SK-N-SH (cell line): ENCODE data around the gene PIEZO2. TPM values are rescaled to one million over a fixed set of nuclear protein-coding genes. Genes with fewer than 3 reads are reported as not detected.

Experiments
- CTCF ChIA-PET: fragments of 300-600, 350-600 bp; formaldehyde crosslinking; extraction: SDS; loops from one replicate; lab custom pipeline; 2021; lab: Yijun Ruan, JAX
- POLR2A ChIA-PET: fragments of 350-600 bp; sonication (Branson Sonifier 250); formaldehyde crosslinking; extraction: SDS; loops from one replicate; lab custom pipeline; 2020; ENCODE audit warnings: antibody characterized with exemption, inconsistent platforms; lab: Yijun Ruan, JAX
- DNase-seq: peaks from one replicate; pipeline ENCODE4 v3.0.0; 2012
- H2AFZ ChIP-seq: fragments of 200-600 bp; sonication (generic); 2 replicates; pipeline ENCODE4 v1.8.1; 2016; ENCODE audit warnings: antibody characterized with exemption, mild to moderate bottlenecking, low read depth
- H3F3A ChIP-seq: fragments of 200-600 bp; sonication (generic); replicated peaks from 2 replicates; pipeline ENCODE3; 2016; ENCODE audit warnings: antibody characterized with exemption, mild to moderate bottlenecking; ENCODE audit not compliant: insufficient read depth
- H3K27ac ChIP-seq, 2 experiments: fragments of 200-500 bp in 1 of 2; fragments of 200-600 bp in 1 of 2; sonication (Bioruptor generic) in 1 of 2; sonication (generic), shearing (Covaris generic) in 1 of 2; 2 replicates each; pipeline versions ENCODE4 v1.5.1 to v1.6.1; 2014 to 2016; ENCODE audit warnings: low read depth in 2 of 2, inconsistent platforms in 1 of 2, low read length in 1 of 2, mild to moderate bottlenecking in 1 of 2, mixed read lengths in 1 of 2
- H3K27me3 ChIP-seq: fragments of 200-600 bp; sonication (generic), shearing (Covaris generic); 2 replicates; pipeline ENCODE4 v1.6.1; 2016; ENCODE audit warnings: mixed run types; ENCODE audit not compliant: insufficient read depth
- H3K36me3 ChIP-seq, 2 experiments: fragments of 200-500 bp in 1 of 2; fragments of 200-600 bp in 1 of 2; sonication (Bioruptor generic) in 1 of 2; sonication (generic) in 1 of 2; replicated peaks in 1 of 2; 2 replicates each; pipeline versions ENCODE3 to v1.5.1; 2014 to 2016; ENCODE audit warnings: low read length in 1 of 2, mild to moderate bottlenecking in 1 of 2; ENCODE audit not compliant: insufficient read depth in 2 of 2, control insufficient read depth in 1 of 2
- H3K4me1 ChIP-seq, 2 experiments: fragments of 200-500 bp in 1 of 2; fragments of 200-600 bp in 1 of 2; sonication (Bioruptor generic) in 1 of 2; sonication (generic), shearing (Covaris generic) in 1 of 2; 2 replicates each; pipeline versions ENCODE4 v1.5.1 to v1.6.1; 2014 to 2016; ENCODE audit warnings: low read depth in 1 of 2, low read length in 1 of 2, mixed run types in 1 of 2; ENCODE audit not compliant: insufficient read depth in 2 of 2, control insufficient read depth in 1 of 2
- H3K4me2 ChIP-seq: fragments of 200-600 bp; sonication (generic), shearing (Covaris generic); 2 replicates; pipeline ENCODE4 v1.6.1; 2017; ENCODE audit warnings: mixed run types
- H3K4me3 ChIP-seq, 2 experiments: fragments of 200-500 bp in 1 of 2; fragments of 200-600 bp in 1 of 2; sonication (Bioruptor generic) in 1 of 2; sonication (generic), shearing (Covaris generic) in 1 of 2; 2 replicates each; pipeline versions ENCODE4 v1.5.1 to v1.8.1; 2014 to 2016; ENCODE audit warnings: low read depth in 2 of 2, inconsistent platforms in 1 of 2, low read length in 1 of 2, mild to moderate bottlenecking in 1 of 2, mixed read lengths in 1 of 2, moderate library complexity in 1 of 2
- H3K79me2 ChIP-seq: fragments of 200-600 bp; sonication (generic); 2 replicates; pipeline ENCODE4 v1.8.1; 2017; ENCODE audit warnings: mild to moderate bottlenecking; ENCODE audit not compliant: insufficient read depth
- H3K9ac ChIP-seq: fragments of 200-600 bp; sonication (generic); 2 replicates; pipeline ENCODE4 v1.6.1; 2017; ENCODE audit warnings: mixed run types
- H3K9me2 ChIP-seq: fragments of 200-600 bp; sonication (generic); 2 replicates; pipeline ENCODE4 v1.6.1; 2017; ENCODE audit warnings: mixed run types
- H3K9me3 ChIP-seq: fragments of 200-600 bp; sonication (generic); 2 replicates; pipeline ENCODE4 v1.6.1; 2017; ENCODE audit warnings: mixed run types, mild to moderate bottlenecking, moderate library complexity
- H4K20me1 ChIP-seq: fragments of 200-600 bp; sonication (generic); 2 replicates; pipeline ENCODE4 v1.6.1; 2017; ENCODE audit warnings: mild to moderate bottlenecking, mixed run types; ENCODE audit not compliant: insufficient read depth
- CHD2 ChIP-seq: fragments of 150-350 bp; IDR thresholded peaks from 2 replicates; pipeline ENCODE4 v1.6.1; 2018; ENCODE audit warnings: low read length; ENCODE audit not compliant: partially characterized antibody
- ELF1 ChIP-seq: IDR thresholded peaks from 2 replicates; pipeline ENCODE4 v1.4.0; 2012
- EP300 ChIP-seq, 2 experiments: IDR thresholded peaks; 2 replicates each; pipeline versions ENCODE4 v1.4.0 to v1.6.1; 2012; ENCODE audit warnings: borderline replicate concordance in 1 of 2, low read depth in 1 of 2, low read length in 1 of 2
- FOXJ3 ChIP-seq: sonication (generic); formaldehyde crosslinking; IDR thresholded peaks from 2 replicates; pipeline ENCODE4 v1.5.1; 2020; ENCODE audit warnings: mild to moderate bottlenecking, missing genetic modification reagents
- GABPA ChIP-seq: IDR thresholded peaks from 2 replicates; pipeline ENCODE4 v1.4.0; 2012; ENCODE audit warnings: low read depth, mild to moderate bottlenecking
- JUND ChIP-seq: IDR thresholded peaks from 2 replicates; pipeline ENCODE4 v1.4.0; 2012
- MEF2A ChIP-seq: IDR thresholded peaks from 2 replicates; pipeline ENCODE4 v1.4.0; 2012; ENCODE audit warnings: low read depth, borderline replicate concordance
- NFIC ChIP-seq: IDR thresholded peaks from 2 replicates; pipeline ENCODE4 v1.4.0; 2012; ENCODE audit warnings: borderline replicate concordance
- NRF1 ChIP-seq: IDR thresholded peaks from 2 replicates; pipeline ENCODE4 v1.6.1; 2012; ENCODE audit warnings: low read depth, mild to moderate bottlenecking, low read length
- POLR2AphosphoS5 ChIP-seq: IDR thresholded peaks from 2 replicates; pipeline ENCODE4 v1.6.1; 2012; ENCODE audit warnings: low read depth, low read length
- RAD21 ChIP-seq: IDR thresholded peaks from 2 replicates; pipeline ENCODE4 v1.6.1; 2012; ENCODE audit warnings: mild to moderate bottlenecking, low read length
- SMC3 ChIP-seq: IDR thresholded peaks from 2 replicates; pipeline ENCODE4 v1.6.1; 2012; ENCODE audit warnings: low read depth, low read length, improper control_type of control experiment
- TAF1 ChIP-seq: IDR thresholded peaks from 2 replicates; pipeline ENCODE4 v1.6.1; 2012; ENCODE audit warnings: low read depth, mild to moderate bottlenecking, low read length, moderate library complexity, borderline replicate concordance
- TCF12 ChIP-seq: IDR thresholded peaks from 2 replicates; pipeline ENCODE4 v1.4.0; 2012
- WGBS: methylation state at CpG from one replicate; pipeline ENCODE4 v1.1.6; 2017; ENCODE audit warnings: low lambda C conversion rate; 5-methylcytosine and 5-hydroxymethylcytosine counted together
- polyA plus RNA-seq, 3 experiments: library from polyadenylated mRNA; depleted of rRNA; stranded (reverse); fragments of >200 nt; gene quantifications; 2 replicates each; pipeline ENCODE4 v1.2.3, GENCODE V29; 2012
- TF ChIP-seq, protein P1 (sequence below): IDR thresholded peaks from 2 replicates; pipeline ENCODE4 v1.4.0; 2012; ENCODE audit warnings: low read depth, borderline replicate concordance
- TF ChIP-seq, protein P2 (sequence below): fragments of 150-350 bp; IDR thresholded peaks from 2 replicates; pipeline ENCODE4 v1.6.1; 2017; ENCODE audit warnings: antibody characterized with exemption, low read length, low read depth, borderline replicate concordance

Gene PIEZO2
- polyA plus RNA-seq, 1 of the 3 experiments (the other 2 are of a cell fraction) = not detected

DNA sequence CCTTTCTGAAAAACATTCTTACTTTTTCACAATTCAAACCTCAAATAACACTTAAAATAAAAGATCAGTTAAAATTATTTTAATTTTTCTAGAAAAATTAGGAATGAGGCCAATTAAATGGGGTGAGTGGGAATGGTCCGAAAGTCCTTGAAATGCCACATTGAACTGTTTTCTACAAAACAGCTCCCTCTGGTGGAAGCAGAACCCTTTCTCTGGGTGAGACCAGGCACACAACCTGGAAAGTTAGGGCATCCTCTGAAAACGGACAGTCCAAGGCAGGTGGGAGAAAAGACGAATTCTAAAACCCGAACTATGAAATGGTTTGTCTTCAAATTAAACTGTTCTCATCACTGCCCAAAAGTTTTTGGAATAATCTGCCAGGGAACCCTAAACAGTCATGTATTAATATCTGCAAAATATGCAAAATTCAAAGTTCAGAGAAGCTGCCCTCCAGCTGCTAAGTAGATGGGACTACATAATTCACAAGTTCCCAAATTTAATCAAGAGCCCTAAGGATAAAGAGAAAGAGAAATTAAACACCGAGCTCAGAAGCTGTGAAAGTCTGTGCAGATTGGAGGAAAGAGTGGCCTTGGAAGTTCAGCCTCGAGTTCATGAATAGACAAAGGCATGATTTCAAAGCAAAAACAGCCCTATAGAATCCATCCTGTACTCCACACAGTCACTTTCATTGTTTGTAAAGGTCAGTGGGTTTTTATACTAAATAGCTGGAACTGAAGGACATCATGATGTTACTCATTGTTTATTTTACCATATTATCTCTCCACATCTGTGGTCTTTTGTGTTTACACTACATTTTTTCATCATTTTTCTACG is 108.3 kb downstream of the PIEZO2 start (continued):
- TF ChIP-seq, protein P1, sequence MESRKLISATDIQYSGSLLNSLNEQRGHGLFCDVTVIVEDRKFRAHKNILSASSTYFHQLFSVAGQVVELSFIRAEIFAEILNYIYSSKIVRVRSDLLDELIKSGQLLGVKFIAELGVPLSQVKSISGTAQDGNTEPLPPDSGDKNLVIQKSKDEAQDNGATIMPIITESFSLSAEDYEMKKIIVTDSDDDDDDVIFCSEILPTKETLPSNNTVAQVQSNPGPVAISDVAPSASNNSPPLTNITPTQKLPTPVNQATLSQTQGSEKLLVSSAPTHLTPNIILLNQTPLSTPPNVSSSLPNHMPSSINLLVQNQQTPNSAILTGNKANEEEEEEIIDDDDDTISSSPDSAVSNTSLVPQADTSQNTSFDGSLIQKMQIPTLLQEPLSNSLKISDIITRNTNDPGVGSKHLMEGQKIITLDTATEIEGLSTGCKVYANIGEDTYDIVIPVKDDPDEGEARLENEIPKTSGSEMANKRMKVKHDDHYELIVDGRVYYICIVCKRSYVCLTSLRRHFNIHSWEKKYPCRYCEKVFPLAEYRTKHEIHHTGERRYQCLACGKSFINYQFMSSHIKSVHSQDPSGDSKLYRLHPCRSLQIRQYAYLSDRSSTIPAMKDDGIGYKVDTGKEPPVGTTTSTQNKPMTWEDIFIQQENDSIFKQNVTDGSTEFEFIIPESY = no peak
- no peak for TF ChIP-seq ELF1
- no peak for TF ChIP-seq NFIC
- TF ChIP-seq MEF2A = no peak
- TF ChIP-seq FOXJ3 = no peak
- TF ChIP-seq GABPA = no peak
- TF ChIP-seq JUND = no peak
- TF ChIP-seq TAF1 = no peak
- TF ChIP-seq CHD2 = no peak
- TF ChIP-seq NRF1 = no peak
- TF ChIP-seq SMC3 = peak; percentile 67
- TF ChIP-seq, protein P2, sequence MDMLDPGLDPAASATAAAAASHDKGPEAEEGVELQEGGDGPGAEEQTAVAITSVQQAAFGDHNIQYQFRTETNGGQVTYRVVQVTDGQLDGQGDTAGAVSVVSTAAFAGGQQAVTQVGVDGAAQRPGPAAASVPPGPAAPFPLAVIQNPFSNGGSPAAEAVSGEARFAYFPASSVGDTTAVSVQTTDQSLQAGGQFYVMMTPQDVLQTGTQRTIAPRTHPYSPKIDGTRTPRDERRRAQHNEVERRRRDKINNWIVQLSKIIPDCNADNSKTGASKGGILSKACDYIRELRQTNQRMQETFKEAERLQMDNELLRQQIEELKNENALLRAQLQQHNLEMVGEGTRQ = no peak
- peak; percentile 59 for TF ChIP-seq RAD21

DNA sequence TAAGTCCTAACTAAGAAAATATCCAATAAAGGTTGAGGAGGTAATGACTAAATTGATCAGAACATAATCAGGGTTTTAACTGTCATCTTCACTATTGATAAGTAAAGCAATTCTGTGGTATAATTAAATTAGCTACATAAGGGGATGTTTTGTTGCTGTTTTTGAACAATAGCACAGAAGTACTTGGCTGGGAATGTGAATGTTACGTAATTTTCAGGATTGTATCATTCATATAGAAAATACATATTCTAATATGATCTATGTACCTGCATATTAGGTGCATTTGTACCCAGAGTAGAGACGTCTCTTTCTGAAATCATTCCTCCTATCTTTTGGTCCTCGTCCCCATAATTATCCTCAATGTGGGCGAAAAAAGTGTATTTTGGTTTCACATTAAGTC is 109.0 kb downstream of the PIEZO2 start:
- no peaks in the 10 kb centered on the region for H4K20me1 ChIP-seq
- H3K9me3 ChIP-seq = no peaks in the 10 kb centered on the region
- POLR2A ChIA-PET = no interaction called here
- no peaks in the 10 kb centered on the region for H3K4me1 ChIP-seq
- H3K9me2 ChIP-seq = no peaks in the 10 kb centered on the region
- no peaks in the 10 kb centered on the region for H3K79me2 ChIP-seq
- no peak overlapping the region for H3K9ac ChIP-seq
- no peak for DNase-seq
- H2AFZ ChIP-seq = no peak overlapping the region
- H3K27ac ChIP-seq = no peak overlapping the region
- no peaks in the 10 kb centered on the region for H3F3A ChIP-seq
- H3K4me2 ChIP-seq = no peak overlapping the region
- under 1% methylated on average over 4 of the region's 4 CpGs for WGBS
- TF ChIP-seq TCF12 (no peak), POLR2AphosphoS5 (no peak), JUND (no peak), EP300 (IDR thresholded peaks at IDR 0.05; ENCODE audit: borderline replicate concordance in 1 of 2, low read depth in 1 of 2, low read length in 1 of 2) (no peak), MEF2A (no peak), ELF1 (no peak)
- CTCF ChIA-PET = interaction anchor here (0.6 to 3.9 kb wide), 13 partner anchors 8 to 218 kb away, joined by 3 to 27 read pairs (median 4); no protein-coding TSS in a partner anchor
- no peaks in the 10 kb centered on the region for H3K36me3 ChIP-seq
- H3K4me3 ChIP-seq = no peak overlapping the region
- H3K27me3 ChIP-seq = peaks cover 7% of the 10 kb centered on the region; the same call in 1 of the 2 replicates
